ENCODE measurements around the gene HSFX3.

GRCh38 chrX:149504226-149504914 lies 45.4 kb downstream of the HSFX3 start:
- TF ChIP-seq CTCF (IDR thresholded peaks at IDR 0.05 in 2 of 3, conservative IDR thresholded peaks at IDR 0.05 in 1 of 3; ENCODE audit: borderline replicate concordance in 1 of 3, insufficient read depth in 1 of 3, low read depth in 2 of 3, low read length in 2 of 3) (peak in 2 of 3 experiments; percentile 57; a peak in 4 of 6 replicates), JUND (IDR thresholded peaks at IDR 0.05) (no peak), REST (IDR thresholded peaks at IDR 0.05; ENCODE audit: low read depth) (no peak)

Data from HCT116 (cell line).